Endothelial cell of umbilical vein (primary cell): ENCODE results near the gene CYP46A1. TPM values are rescaled to one million over a fixed set of nuclear protein-coding genes. Genes with fewer than 3 reads are reported as not detected.

Source experiments
- BruUV-seq: library from RNA; stranded (reverse); fragments of 400-500 nt; replicated peaks from 2 replicates; lab custom pipeline; 2021; lab: Mats Ljungman, UMichigan
- CTCF ChIA-PET: fragments of 300-600, 350-600 bp; sonication (Branson Sonifier 250); formaldehyde crosslinking; loops from one replicate; lab custom pipeline; 2021; ENCODE audit warnings: antibody characterized with exemption, inconsistent platforms; lab: Charles Lee
- POLR2A ChIA-PET: fragments of 300-600, 350-600 bp; sonication (Branson Sonifier 250); formaldehyde crosslinking; loops from one replicate; lab custom pipeline; 2021; ENCODE audit warnings: antibody characterized with exemption, inconsistent platforms; lab: Charles Lee
- DNase-seq: peaks from one replicate; pipeline ENCODE4 v3.0.0-alpha.2; 2011; ENCODE audit warnings: low read depth, low spot score
- FAIRE-seq: peaks from 2 replicates; lab custom pipeline; 2011; peaks lifted over from hg19 to GRCh38; lab: Jason Lieb, UNC
- H2AFZ ChIP-seq: 2 replicates; pipeline ENCODE4 v1.6.0; 2012; ENCODE audit warnings: low read depth, low read length, control low read depth, inconsistent platforms
- H3K27ac ChIP-seq: 2 replicates; pipeline ENCODE4 v1.5.1; 2011; ENCODE audit warnings: low read depth, mild to moderate bottlenecking, control low read depth, low read length, moderate library complexity; ENCODE audit not compliant: insufficient read depth
- H3K27me3 ChIP-seq, 2 experiments: 2 replicates each; pipeline versions ENCODE4 v1.6.0 to v1.6.1; 2011; ENCODE audit warnings: low read length in 2 of 2, mixed read lengths in 1 of 2; ENCODE audit not compliant: control insufficient read depth in 2 of 2, insufficient read depth in 2 of 2
- H3K36me3 ChIP-seq, 2 experiments: 2 replicates in 1 of 2; 3 replicates in 1 of 2; pipeline ENCODE4 v1.5.1; 2011; ENCODE audit warnings: low read length in 2 of 2, mild to moderate bottlenecking in 1 of 2, moderate library complexity in 1 of 2; ENCODE audit not compliant: control insufficient read depth in 2 of 2, insufficient read depth in 2 of 2; ENCODE audit errors: extremely low read depth in 1 of 2
- H3K4me1 ChIP-seq: 3 replicates; pipeline ENCODE4 v1.5.1; 2011; ENCODE audit warnings: mild to moderate bottlenecking, low read length; ENCODE audit not compliant: control insufficient read depth, insufficient read depth; ENCODE audit errors: extremely low read depth
- H3K4me2 ChIP-seq: 2 replicates; pipeline ENCODE4 v1.6.1; 2011; ENCODE audit warnings: low read length, control low read depth, mixed read lengths; ENCODE audit not compliant: insufficient read depth
- H3K4me3 ChIP-seq, 3 experiments: fragments of 200-600 bp in 1 of 3; sonication (generic), shearing (Covaris generic) in 1 of 3; replicated peaks in 1 of 3; 2 replicates each; pipeline ENCODE4 v1.5.1; 2011 to 2016; ENCODE audit warnings: control low read depth in 3 of 3, low read length in 3 of 3, mild to moderate bottlenecking in 2 of 3, inconsistent platforms in 1 of 3, low read depth in 1 of 3, moderate library complexity in 1 of 3; ENCODE audit not compliant: insufficient read depth in 1 of 3
- H3K79me2 ChIP-seq: 2 replicates; pipeline ENCODE4 v1.6.0; 2012; ENCODE audit warnings: low read length, inconsistent platforms; ENCODE audit not compliant: control insufficient read depth, insufficient read depth
- H3K9ac ChIP-seq: replicated peaks from 2 replicates; pipeline ENCODE3; 2011; ENCODE audit warnings: low read length, control low read depth; ENCODE audit not compliant: insufficient read depth; ENCODE audit errors: extremely low read depth
- H3K9me1 ChIP-seq: replicated peaks from 3 replicates; pipeline ENCODE4 v1.6.0; 2011; ENCODE audit warnings: mild to moderate bottlenecking, low read length; ENCODE audit not compliant: control insufficient read depth, insufficient read depth; ENCODE audit errors: extremely low read depth
- H3K9me3 ChIP-seq: replicated peaks from 2 replicates; pipeline ENCODE4 v1.5.1; 2012; ENCODE audit warnings: low read length, inconsistent platforms; ENCODE audit not compliant: control insufficient read depth, insufficient read depth
- H4K20me1 ChIP-seq: replicated peaks from 2 replicates; pipeline ENCODE3; 2011; ENCODE audit warnings: mild to moderate bottlenecking, low read length; ENCODE audit not compliant: control insufficient read depth, insufficient read depth; ENCODE audit errors: extremely low read depth
- EZH2 ChIP-seq: IDR thresholded peaks from 2 replicates; pipeline ENCODE4 v1.6.1; 2012; ENCODE audit warnings: borderline replicate concordance, low read depth, mild to moderate bottlenecking, moderate library complexity, low read length, inconsistent platforms; ENCODE audit not compliant: severe bottlenecking
- FOS ChIP-seq: IDR thresholded peaks from 2 replicates; pipeline ENCODE4 v1.6.1; 2011; ENCODE audit warnings: mild to moderate bottlenecking, low read length, moderate library complexity, borderline replicate concordance; ENCODE audit not compliant: insufficient read depth
- GATA2 ChIP-seq: IDR thresholded peaks from 2 replicates; pipeline ENCODE4 v1.7.0; 2011; ENCODE audit warnings: low read depth, mild to moderate bottlenecking, moderate library complexity, mixed read lengths, low read length; ENCODE audit not compliant: insufficient read length, insufficient read depth
- JUN ChIP-seq: IDR thresholded peaks from 2 replicates; pipeline ENCODE4 v1.6.1; 2011; ENCODE audit warnings: borderline replicate concordance, low read depth; ENCODE audit not compliant: insufficient read length, insufficient read depth
- MYC ChIP-seq: IDR thresholded peaks from one replicate; pipeline ENCODE4 v1.6.1; 2011; ENCODE audit warnings: mild to moderate bottlenecking, low read depth, low read length
- POLR2A ChIP-seq: IDR thresholded peaks from 2 replicates; pipeline ENCODE4 v1.6.1; 2012; ENCODE audit warnings: low read depth, mild to moderate bottlenecking, control low read depth, low read length
- POLR2AphosphoS5 ChIP-seq: IDR thresholded peaks from 2 replicates; pipeline ENCODE4 v1.6.1; 2012; ENCODE audit warnings: low read depth, mild to moderate bottlenecking, control low read depth, low read length, moderate library complexity; ENCODE audit not compliant: insufficient read depth
- dilution Hi-C: fragments of 300-500 bp; cut with MboI; formaldehyde crosslinking; loops from one replicate; pipeline ENCODE4 v1.15.0; 2019; ENCODE audit warnings: low sequenced_read_pairs; ENCODE audit not compliant: extremely low pct_ligation_motif_present
- intact Hi-C: fragments of 100-400 bp; cut with micrococcal nuclease; formaldehyde crosslinking; loops from one replicate; pipeline ENCODE4 v1.10.0; 2022
- polyA plus RNA-seq, 4 experiments: library from polyadenylated mRNA; depleted of rRNA in 3 of 4; stranded (reverse) in 3 of 4; unstranded in 1 of 4; fragments of >200 nt; gene quantifications; 2 replicates each; pipeline versions ENCODE4 v1.2.1 to v1.2.3, GENCODE V29; 2011 to 2012; ENCODE audit warnings: missing spikeins in 1 of 4
- total RNA-seq: library from RNA; stranded (reverse); gene quantifications from 2 replicates; pipeline ENCODE4 v1.2.3, GENCODE V29; 2021
- TF ChIP-seq, protein P1 (sequence below): IDR thresholded peaks from 2 replicates; pipeline ENCODE4 v1.6.1; 2011; ENCODE audit not compliant: insufficient read depth, insufficient read length
- TF ChIP-seq, protein P2 (sequence below), 2 donors: IDR thresholded peaks; 1 replicate in 1 of 2; 2 replicates in 1 of 2; pipeline ENCODE4 v1.5.1; 2011; ENCODE audit warnings: low read length in 2 of 2, mild to moderate bottlenecking in 2 of 2, moderate library complexity in 2 of 2, control low read depth in 1 of 2, inconsistent platforms in 1 of 2, low read depth in 1 of 2; ENCODE audit not compliant: insufficient read depth in 1 of 2; ENCODE audit errors: extremely low read depth in 1 of 2

CYP46A1 gene
- total and polyA plus RNA-seq, 2 donors (not counting 3 experiments of a cell fraction or from before 2014, with no cell fraction given), result 0.03 to 0.24 TPM

DNA sequence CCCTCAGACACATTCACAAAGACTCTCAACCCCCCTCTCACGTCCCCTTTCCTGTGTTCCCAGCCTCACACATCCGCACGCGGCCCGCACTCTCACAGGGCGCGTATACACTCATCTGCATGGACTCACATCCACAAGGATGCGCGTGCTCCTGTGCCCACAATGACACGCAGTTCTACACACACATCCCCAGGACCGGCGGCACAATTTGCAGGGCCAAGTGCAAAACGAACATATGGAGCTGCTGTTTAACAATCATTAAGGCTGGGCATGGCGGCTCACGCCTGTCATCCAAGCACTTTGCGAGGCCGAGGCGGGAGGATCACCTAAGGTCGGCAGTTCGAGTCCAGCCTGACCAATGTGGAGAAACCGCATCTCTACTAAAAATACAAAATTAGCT is 72.7 kb downstream of the CYP46A1 start:
- H2AFZ ChIP-seq, result no peak overlapping the region

More for the DNA sequence above, 72.7 kb downstream of the CYP46A1 start:
- H3K27ac ChIP-seq, result peak overlapping the region; percentile 83
- intact Hi-C loops, result loop anchor here (1.0 to 10.0 kb wide), 5 partner anchors 26 to 628 kb away; partner anchors contain the start of genes CYP46A1 and EML1
- peak overlapping the region; percentile 10 for H3K9ac ChIP-seq
- no TSS peak for BruUV-seq
- H3K36me3 ChIP-seq, result no peaks in the 10 kb centered on the region
- DNase-seq (peak; percentile 35), FAIRE-seq (no peak)
- H4K20me1 ChIP-seq, result no peaks in the 10 kb centered on the region
- H3K4me3 ChIP-seq, result no peak overlapping the region
- H3K4me2 ChIP-seq, result no peak overlapping the region
- POLR2A ChIA-PET, result no interaction called here
- H3K9me3 ChIP-seq, result no peaks in the 10 kb centered on the region
- H3K9me1 ChIP-seq, result no peaks in the 10 kb centered on the region
- CTCF ChIA-PET, result interaction anchor here (2.1 to 2.2 kb wide), 2 partner anchors 17 to 19 kb away, joined by 8 to 11 read pairs; no protein-coding TSS in a partner anchor
- H3K27me3 ChIP-seq, result no peaks in the 10 kb centered on the region
- H3K4me1 ChIP-seq, result peaks cover 74% of the 10 kb centered on the region
- dilution Hi-C loops, result no loop called here
- no peak for TF ChIP-seq JUN
- TF ChIP-seq FOS, result no peak
- TF ChIP-seq, protein P1, sequence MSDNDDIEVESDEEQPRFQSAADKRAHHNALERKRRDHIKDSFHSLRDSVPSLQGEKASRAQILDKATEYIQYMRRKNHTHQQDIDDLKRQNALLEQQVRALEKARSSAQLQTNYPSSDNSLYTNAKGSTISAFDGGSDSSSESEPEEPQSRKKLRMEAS, result no peak
- TF ChIP-seq EZH2, result no peak
- TF ChIP-seq MYC, result no peak
- no peak for TF ChIP-seq GATA2
- TF ChIP-seq, protein P2, sequence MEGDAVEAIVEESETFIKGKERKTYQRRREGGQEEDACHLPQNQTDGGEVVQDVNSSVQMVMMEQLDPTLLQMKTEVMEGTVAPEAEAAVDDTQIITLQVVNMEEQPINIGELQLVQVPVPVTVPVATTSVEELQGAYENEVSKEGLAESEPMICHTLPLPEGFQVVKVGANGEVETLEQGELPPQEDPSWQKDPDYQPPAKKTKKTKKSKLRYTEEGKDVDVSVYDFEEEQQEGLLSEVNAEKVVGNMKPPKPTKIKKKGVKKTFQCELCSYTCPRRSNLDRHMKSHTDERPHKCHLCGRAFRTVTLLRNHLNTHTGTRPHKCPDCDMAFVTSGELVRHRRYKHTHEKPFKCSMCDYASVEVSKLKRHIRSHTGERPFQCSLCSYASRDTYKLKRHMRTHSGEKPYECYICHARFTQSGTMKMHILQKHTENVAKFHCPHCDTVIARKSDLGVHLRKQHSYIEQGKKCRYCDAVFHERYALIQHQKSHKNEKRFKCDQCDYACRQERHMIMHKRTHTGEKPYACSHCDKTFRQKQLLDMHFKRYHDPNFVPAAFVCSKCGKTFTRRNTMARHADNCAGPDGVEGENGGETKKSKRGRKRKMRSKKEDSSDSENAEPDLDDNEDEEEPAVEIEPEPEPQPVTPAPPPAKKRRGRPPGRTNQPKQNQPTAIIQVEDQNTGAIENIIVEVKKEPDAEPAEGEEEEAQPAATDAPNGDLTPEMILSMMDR (IDR thresholded peaks at IDR 0.05; ENCODE audit: extremely low read depth in 1 of 2, insufficient read depth in 1 of 2, low read depth in 1 of 2, low read length in 2 of 2), result no peak
- TF ChIP-seq POLR2A, result no peak
- TF ChIP-seq POLR2AphosphoS5, result no peak
- no peaks in the 10 kb centered on the region for H3K79me2 ChIP-seq
